ENCODE results near the gene GOLGA3. TPM values are rescaled to one million over a fixed set of nuclear protein-coding genes. Genes with fewer than 3 reads are reported as not detected.

The GOLGA3 gene
- total RNA-seq, 4 donors from 2014 or later: 47.8 to 90.8 (median 76.6) TPM

DNA sequence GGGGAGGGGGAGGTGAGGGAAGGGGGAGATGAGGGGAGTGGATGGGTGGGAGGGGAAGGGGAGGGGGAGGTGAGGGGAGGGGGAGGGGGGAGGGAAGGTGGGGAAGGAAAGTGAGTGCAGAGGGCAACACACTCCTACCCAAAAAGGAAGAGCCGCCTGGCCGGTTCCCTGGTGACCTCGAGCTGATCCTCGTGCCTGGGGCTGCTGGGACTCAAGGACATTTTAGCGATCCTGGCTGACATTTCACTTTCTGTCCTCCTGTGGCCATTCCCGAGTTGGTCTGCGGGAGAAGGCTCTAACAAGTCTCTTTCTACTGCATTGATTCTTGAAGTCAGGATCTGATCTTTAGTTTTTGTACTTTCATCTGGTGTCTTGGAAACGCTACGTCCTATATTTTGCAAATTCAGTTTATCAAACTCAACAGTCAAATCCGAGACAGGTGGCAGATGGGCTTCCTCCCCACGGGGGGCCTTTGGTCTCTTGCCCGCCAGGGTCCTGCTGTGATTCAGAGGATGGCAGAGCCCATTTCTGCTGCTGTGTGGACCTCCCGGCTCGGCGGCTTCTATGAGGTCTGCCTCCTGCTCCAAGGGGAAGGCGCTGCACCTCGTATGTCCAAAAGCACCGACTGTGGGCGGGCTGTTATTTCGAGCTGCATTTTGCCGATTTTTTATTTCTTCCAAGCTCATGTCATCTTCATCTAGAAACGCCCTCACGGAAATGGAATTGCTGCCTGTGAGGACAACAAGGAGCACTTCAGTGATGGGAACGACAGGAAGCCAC, 98.9 kb downstream of the GOLGA3 start:
- peaks cover 0 to 96% (median 0%) of the 10 kb centered on the region in 3 donors for H3K36me3 ChIP-seq
- TF ChIP-seq POLR2A (IDR thresholded peaks at IDR 0.05): no peak
- TF ChIP-seq, protein P1, sequence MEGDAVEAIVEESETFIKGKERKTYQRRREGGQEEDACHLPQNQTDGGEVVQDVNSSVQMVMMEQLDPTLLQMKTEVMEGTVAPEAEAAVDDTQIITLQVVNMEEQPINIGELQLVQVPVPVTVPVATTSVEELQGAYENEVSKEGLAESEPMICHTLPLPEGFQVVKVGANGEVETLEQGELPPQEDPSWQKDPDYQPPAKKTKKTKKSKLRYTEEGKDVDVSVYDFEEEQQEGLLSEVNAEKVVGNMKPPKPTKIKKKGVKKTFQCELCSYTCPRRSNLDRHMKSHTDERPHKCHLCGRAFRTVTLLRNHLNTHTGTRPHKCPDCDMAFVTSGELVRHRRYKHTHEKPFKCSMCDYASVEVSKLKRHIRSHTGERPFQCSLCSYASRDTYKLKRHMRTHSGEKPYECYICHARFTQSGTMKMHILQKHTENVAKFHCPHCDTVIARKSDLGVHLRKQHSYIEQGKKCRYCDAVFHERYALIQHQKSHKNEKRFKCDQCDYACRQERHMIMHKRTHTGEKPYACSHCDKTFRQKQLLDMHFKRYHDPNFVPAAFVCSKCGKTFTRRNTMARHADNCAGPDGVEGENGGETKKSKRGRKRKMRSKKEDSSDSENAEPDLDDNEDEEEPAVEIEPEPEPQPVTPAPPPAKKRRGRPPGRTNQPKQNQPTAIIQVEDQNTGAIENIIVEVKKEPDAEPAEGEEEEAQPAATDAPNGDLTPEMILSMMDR (IDR thresholded peaks at IDR 0.05): no peak
- no peak overlapping the region for H3K27ac ChIP-seq
- DNase-seq: no peak
- H3K4me3 ChIP-seq: no peak overlapping the region
- H3K27me3 ChIP-seq: no peaks in the 10 kb centered on the region
- no peaks in the 10 kb centered on the region for H3K9me3 ChIP-seq
- no peaks in the 10 kb centered on the region for H3K4me1 ChIP-seq

DNA sequence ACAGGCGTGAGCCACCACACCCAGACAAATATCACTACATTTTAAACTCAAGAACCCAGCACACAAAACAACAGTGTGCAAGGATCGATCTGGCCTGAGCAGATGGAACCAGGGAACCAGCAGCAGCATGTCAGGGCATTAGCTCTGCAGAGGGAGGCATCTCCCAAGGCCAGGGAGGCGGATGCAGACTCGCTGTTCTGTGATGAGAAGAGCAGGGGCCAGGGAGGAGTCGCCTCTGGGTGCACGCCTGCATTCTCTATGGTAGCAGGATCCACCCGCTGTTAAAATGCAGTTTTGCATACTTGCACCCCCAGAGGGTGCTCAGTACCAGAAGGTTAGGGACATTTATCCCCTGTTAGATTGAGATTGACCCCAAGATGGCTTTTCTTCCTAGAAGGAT, 100.2 kb downstream of the GOLGA3 start:
- no peak for DNase-seq
- no peak for TF ChIP-seq POLR2A (IDR thresholded peaks at IDR 0.05)
- TF ChIP-seq, protein P1 (IDR thresholded peaks at IDR 0.05): no peak
- no peaks in the 10 kb centered on the region for H3K9me3 ChIP-seq
- no peaks in the 10 kb centered on the region for H3K4me1 ChIP-seq
- H3K27ac ChIP-seq: no peak overlapping the region
- H3K36me3 ChIP-seq: peaks cover 0 to 96% (median 0%) of the 10 kb centered on the region in 3 donors
- no peaks in the 10 kb centered on the region for H3K27me3 ChIP-seq
- no peak overlapping the region for H3K4me3 ChIP-seq

DNA sequence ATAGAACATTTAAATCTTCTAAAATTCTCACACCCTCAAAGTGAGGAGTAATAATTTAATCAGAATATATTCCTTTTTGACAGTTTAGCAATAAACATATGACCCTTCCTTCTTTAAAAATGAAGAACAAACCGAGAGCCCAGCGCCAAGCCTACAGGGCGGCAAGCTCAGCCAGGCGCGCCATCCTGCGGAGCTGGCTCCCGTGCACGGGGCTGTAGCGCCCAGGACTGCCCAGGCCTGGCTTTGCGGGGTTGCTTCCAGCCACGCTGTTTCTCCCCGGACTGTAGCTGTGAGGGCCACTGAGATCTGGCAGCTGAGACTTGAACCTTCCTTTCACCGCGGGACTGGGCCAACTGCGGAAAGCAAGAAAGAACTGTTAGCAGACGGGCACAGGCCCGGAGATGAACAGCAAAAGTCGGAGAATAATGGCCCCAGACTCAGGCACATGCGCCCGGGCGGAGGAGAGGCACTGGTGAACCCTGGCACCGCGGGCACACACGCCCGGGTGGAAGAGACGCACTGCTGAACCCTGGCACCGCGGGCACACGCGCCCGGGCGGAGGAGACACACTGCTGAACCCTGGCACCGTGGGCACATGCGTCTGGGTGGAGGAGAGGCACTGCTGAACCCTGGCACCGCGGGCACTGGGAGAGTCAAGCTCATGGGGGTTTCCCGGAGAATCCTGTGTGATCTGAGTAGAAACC, 101.4 kb downstream of the GOLGA3 start:
- Histone ChIP-seq H3K4me3 (no peak overlapping the region), H3K27ac (no peak overlapping the region), H3K27me3 (no peaks in the 10 kb centered on the region), H3K4me1 (no peaks in the 10 kb centered on the region), H3K9me3 (no peaks in the 10 kb centered on the region), H3K36me3 (peaks cover 0 to 96% (median 0%) of the 10 kb centered on the region in 3 donors)
- no peak for DNase-seq
- no peak for TF ChIP-seq POLR2A (IDR thresholded peaks at IDR 0.05)
- TF ChIP-seq, protein P1 (IDR thresholded peaks at IDR 0.05): no peak

DNA sequence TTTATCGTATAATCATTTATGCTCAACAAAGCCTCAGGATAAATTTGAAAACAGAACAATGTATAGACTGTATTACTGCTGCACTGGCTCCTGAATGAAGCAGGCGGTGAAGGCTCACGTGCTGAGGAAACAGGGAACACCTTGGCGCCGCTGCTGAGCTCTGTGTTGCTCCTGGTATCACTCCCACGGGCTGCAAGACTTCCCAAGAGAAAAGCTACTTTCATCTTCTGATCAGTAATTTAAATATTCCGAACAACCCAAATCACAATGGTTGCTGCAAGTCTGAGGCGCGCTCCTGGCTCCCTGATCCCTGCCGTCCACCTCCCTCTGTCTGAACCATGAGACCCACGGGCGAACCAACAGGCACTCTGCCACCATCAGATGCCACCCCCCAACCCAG, 102.3 kb downstream of the GOLGA3 start:
- H3K9me3 ChIP-seq: no peaks in the 10 kb centered on the region
- no peak overlapping the region for H3K4me3 ChIP-seq
- TF ChIP-seq POLR2A (IDR thresholded peaks at IDR 0.05): no peak
- TF ChIP-seq, protein P1 (IDR thresholded peaks at IDR 0.05): no peak
- no peaks in the 10 kb centered on the region for H3K27me3 ChIP-seq
- H3K36me3 ChIP-seq: peaks cover 0 to 94% (median 0%) of the 10 kb centered on the region in 3 donors
- no peak for DNase-seq
- no peaks in the 10 kb centered on the region for H3K4me1 ChIP-seq
- H3K27ac ChIP-seq: no peak overlapping the region

DNA sequence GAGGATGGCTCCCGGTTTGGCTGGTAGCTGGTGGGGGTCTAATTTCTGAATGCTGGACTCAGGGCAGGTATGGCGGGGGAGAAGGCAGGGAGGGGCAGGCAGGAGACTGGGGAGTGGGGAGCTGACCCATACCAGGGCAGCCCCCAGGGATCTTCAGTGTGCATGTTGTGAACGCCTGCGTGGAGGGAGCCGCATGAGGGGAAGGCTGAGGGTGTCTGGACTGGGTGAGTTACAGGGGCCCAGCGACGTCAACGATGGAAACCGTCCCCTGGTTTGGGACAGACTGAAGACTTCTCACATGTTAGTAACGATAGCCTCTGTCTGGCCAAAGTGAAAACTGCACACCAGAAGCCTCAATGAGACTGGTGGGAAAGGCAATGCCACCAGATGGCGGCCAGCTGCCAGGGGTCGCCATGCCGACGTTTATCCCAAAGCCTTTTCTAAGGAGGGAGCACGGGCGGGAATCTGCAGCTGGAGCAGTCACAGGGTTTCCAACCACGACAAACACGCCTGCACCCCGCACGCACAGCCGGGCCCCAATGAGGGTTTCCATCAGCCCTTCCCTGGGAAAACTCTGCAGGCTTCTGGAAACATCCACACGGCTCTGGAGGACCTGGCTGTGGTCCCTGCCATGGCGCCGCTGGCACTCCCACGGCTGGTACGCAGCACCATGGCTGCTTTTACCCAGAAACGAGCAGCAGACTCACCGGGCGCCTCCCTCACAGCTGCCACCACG, 104.0 kb downstream of the GOLGA3 start:
- Histone ChIP-seq H3K9me3 (no peaks in the 10 kb centered on the region), H3K4me3 (no peak overlapping the region), H3K4me1 (no peaks in the 10 kb centered on the region), H3K27me3 (no peaks in the 10 kb centered on the region), H3K27ac (no peak overlapping the region), H3K36me3 (peaks cover 0 to 95% (median 0%) of the 10 kb centered on the region in 3 donors)
- no peak for TF ChIP-seq POLR2A (IDR thresholded peaks at IDR 0.05)
- TF ChIP-seq, protein P1 (IDR thresholded peaks at IDR 0.05): no peak
- no peak for DNase-seq
